HepG2 (cell line): Measurements from ENCODE around the gene TOR1AIP1. TPM values are rescaled to one million over a fixed set of nuclear protein-coding genes. Genes with fewer than 3 reads are reported as not detected.

Experiments used
- AGO1 ChIP-seq: fragments of 200-400 bp; formaldehyde crosslinking; IDR thresholded peaks from 2 replicates; pipeline ENCODE4 v1.6.1; 2017; ENCODE audit warnings: mild to moderate bottlenecking, low read depth, low read length, moderate library complexity; ENCODE audit not compliant: poor library complexity, severe bottlenecking
- HIVEP1 ChIP-seq: sonication (generic); formaldehyde crosslinking; IDR thresholded peaks from 2 replicates; pipeline ENCODE4 v1.4.0; 2020; ENCODE audit warnings: mild to moderate bottlenecking, missing genetic modification reagents
- ISL2 ChIP-seq: sonication (generic); formaldehyde crosslinking; IDR thresholded peaks from 2 replicates; pipeline ENCODE4 v1.5.0; 2020; ENCODE audit warnings: missing genetic modification reagents
- MAFF ChIP-seq: IDR thresholded peaks from 2 replicates; pipeline ENCODE4 v1.6.1; 2011; ENCODE audit warnings: low read depth, low read length, improper control_type of control experiment
- NFRKB ChIP-seq: fragments of 450-650 bp; IDR thresholded peaks from 2 replicates; pipeline ENCODE4 v1.6.1; 2017
- RORA ChIP-seq: sonication (generic); formaldehyde crosslinking; IDR thresholded peaks from 2 replicates; pipeline ENCODE4 v1.5.0; 2020; ENCODE audit warnings: mild to moderate bottlenecking, missing genetic modification reagents, moderate library complexity
- STAT5B ChIP-seq: sonication (generic); formaldehyde crosslinking; IDR thresholded peaks from 2 replicates; pipeline ENCODE4 v1.4.0; 2020; ENCODE audit warnings: missing genetic modification reagents
- U2AF2 ChIP-seq: fragments of 200-400 bp; formaldehyde crosslinking; IDR thresholded peaks from 2 replicates; pipeline ENCODE4 v1.6.1; 2017; ENCODE audit warnings: low read depth, mild to moderate bottlenecking, low read length
- ZBTB21 ChIP-seq: sonication (generic); formaldehyde crosslinking; IDR thresholded peaks from 2 replicates; pipeline ENCODE4 v1.4.0; 2020; ENCODE audit warnings: missing genetic modification reagents
- ZC3H13 ChIP-seq: sonication (generic); formaldehyde crosslinking; IDR thresholded peaks from 2 replicates; pipeline ENCODE4 v1.8.1; 2023; ENCODE audit warnings: mild to moderate bottlenecking, missing genetic modification reagents, moderate library complexity
- ZNF367 ChIP-seq: sonication (generic); formaldehyde crosslinking; IDR thresholded peaks from 2 replicates; pipeline ENCODE4 v1.4.0; 2020; ENCODE audit warnings: missing genetic modification reagents, borderline replicate concordance
- ZNF382 ChIP-seq: sonication (generic); formaldehyde crosslinking; IDR thresholded peaks from 2 replicates; pipeline ENCODE4 v1.5.0; 2020; ENCODE audit warnings: missing genetic modification reagents, mild to moderate bottlenecking, borderline replicate concordance
- ZNF431 ChIP-seq: sonication (generic); formaldehyde crosslinking; IDR thresholded peaks from 2 replicates; pipeline ENCODE4 v1.9.0; 2022; ENCODE audit warnings: missing genetic modification reagents, low read depth, mild to moderate bottlenecking, borderline replicate concordance
- ZNF598 ChIP-seq: sonication (generic); formaldehyde crosslinking; IDR thresholded peaks from 2 replicates; pipeline ENCODE4 v1.5.1; 2020; ENCODE audit warnings: mild to moderate bottlenecking, missing genetic modification reagents, borderline replicate concordance
- ZNF788 ChIP-seq: sonication (generic); formaldehyde crosslinking; IDR thresholded peaks from 2 replicates; pipeline ENCODE4 v1.5.0; 2020; ENCODE audit warnings: mild to moderate bottlenecking, missing genetic modification reagents, borderline replicate concordance
- ZSCAN12 ChIP-seq: sonication (generic); formaldehyde crosslinking; IDR thresholded peaks from 2 replicates; pipeline ENCODE4 v1.9.0; 2021; ENCODE audit warnings: mild to moderate bottlenecking, missing genetic modification reagents
- polyA plus RNA-seq, 8 experiments: library from polyadenylated mRNA; depleted of rRNA in 3 of 8; stranded (reverse) in 7 of 8; unstranded in 1 of 8; fragments of >200 nt; fragmentation: Illumina TruSeq in 4 of 8; extraction: Trizol in 4 of 8; gene quantifications; 2 replicates each; pipeline versions ENCODE4 v1.2.1 to v1.2.3, GENCODE V29; 2011 to 2016; ENCODE audit warnings: low read depth in 4 of 8, missing spikeins in 1 of 8, mixed read lengths in 1 of 8; ENCODE audit not compliant: insufficient read depth in 1 of 8
- total RNA-seq, 5 experiments: library from RNA; depleted of rRNA; stranded (reverse); fragments of >200 nt; fragmentation: Illumina TruSeq; extraction: Trizol; gene quantifications; 2 replicates each; pipeline ENCODE4 v1.2.3, GENCODE V29; 2016; ENCODE audit warnings: low read depth in 1 of 5
- TF ChIP-seq, protein P1 (sequence below): IDR thresholded peaks from 2 replicates; pipeline ENCODE4 v1.6.1; 2016; ENCODE audit warnings: mild to moderate bottlenecking, missing biosample characterization, missing genetic modification reagents
- TF ChIP-seq, protein P2 (sequence below): sonication (generic); formaldehyde crosslinking; IDR thresholded peaks from 2 replicates; pipeline ENCODE4 v1.4.0; 2020; ENCODE audit warnings: low read depth, mild to moderate bottlenecking, missing genetic modification reagents
- TF ChIP-seq, protein P3 (sequence below): sonication (generic); formaldehyde crosslinking; IDR thresholded peaks from 2 replicates; pipeline ENCODE4 v1.4.0; 2020; ENCODE audit warnings: mild to moderate bottlenecking, missing genetic modification reagents
- TF ChIP-seq, protein P4 (sequence below): sonication (generic); formaldehyde crosslinking; IDR thresholded peaks from 2 replicates; pipeline ENCODE4 v1.9.0; 2021; ENCODE audit warnings: mild to moderate bottlenecking, missing genetic modification reagents

The TOR1AIP1 gene
- total and polyA plus RNA-seq, 2 of the 13 experiments (the other 11 are each of a cell fraction or from before 2014, with no cell fraction given): 15.6 to 29.0 TPM

DNA sequence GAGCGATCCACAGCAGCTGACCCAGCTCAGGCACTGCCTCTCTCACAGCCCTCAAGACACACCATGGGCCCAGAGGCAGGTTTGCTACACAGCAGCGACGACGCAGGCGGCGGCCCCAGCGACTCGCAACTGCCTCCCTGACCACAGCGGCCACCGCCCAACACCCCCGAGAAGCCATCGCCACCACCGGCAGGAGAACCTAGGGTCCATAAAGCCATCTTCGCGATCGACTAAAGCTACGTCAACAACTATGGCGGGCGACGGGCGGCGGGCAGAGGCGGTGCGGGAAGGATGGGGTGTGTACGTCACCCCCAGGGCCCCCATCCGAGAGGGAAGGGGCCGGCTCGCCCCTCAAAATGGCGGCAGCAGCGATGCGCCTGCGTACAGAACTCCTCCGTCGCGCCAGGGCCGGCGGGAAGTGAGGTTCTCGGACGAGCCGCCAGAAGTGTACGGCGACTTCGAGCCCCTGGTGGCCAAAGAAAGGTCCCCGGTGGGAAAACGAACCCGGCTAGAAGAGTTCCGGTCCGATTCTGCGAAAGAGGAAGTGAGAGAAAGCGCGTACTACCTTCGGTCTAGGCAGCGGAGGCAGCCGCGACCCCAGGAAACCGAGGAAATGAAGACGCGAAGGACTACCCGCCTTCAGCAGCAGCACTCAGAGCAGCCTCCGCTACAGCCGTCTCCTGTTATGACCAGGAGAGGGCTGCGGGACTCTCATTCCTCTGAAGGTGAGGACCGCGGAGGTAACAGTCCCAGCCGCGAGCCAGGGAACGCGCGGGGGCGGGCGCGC lies at the start of gene TOR1AIP1 (continued):
- TF ChIP-seq, protein P1, sequence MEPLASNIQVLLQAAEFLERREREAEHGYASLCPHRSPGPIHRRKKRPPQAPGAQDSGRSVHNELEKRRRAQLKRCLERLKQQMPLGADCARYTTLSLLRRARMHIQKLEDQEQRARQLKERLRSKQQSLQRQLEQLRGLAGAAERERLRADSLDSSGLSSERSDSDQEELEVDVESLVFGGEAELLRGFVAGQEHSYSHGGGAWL: no peak
- TF ChIP-seq, protein P2, sequence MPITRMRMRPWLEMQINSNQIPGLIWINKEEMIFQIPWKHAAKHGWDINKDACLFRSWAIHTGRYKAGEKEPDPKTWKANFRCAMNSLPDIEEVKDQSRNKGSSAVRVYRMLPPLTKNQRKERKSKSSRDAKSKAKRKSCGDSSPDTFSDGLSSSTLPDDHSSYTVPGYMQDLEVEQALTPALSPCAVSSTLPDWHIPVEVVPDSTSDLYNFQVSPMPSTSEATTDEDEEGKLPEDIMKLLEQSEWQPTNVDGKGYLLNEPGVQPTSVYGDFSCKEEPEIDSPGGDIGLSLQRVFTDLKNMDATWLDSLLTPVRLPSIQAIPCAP (CRISPR knock-in tag): peak; percentile 55; the same call in 1 of the 2 replicates
- peak; percentile 91 for TF ChIP-seq ZC3H13 (CRISPR knock-in tag)
- peak; percentile 92 for TF ChIP-seq ZBTB21 (CRISPR knock-in tag)
- peak; percentile 70 for TF ChIP-seq AGO1
- peak; percentile 81 for TF ChIP-seq ZNF431 (CRISPR knock-in tag)
- TF ChIP-seq, protein P3, sequence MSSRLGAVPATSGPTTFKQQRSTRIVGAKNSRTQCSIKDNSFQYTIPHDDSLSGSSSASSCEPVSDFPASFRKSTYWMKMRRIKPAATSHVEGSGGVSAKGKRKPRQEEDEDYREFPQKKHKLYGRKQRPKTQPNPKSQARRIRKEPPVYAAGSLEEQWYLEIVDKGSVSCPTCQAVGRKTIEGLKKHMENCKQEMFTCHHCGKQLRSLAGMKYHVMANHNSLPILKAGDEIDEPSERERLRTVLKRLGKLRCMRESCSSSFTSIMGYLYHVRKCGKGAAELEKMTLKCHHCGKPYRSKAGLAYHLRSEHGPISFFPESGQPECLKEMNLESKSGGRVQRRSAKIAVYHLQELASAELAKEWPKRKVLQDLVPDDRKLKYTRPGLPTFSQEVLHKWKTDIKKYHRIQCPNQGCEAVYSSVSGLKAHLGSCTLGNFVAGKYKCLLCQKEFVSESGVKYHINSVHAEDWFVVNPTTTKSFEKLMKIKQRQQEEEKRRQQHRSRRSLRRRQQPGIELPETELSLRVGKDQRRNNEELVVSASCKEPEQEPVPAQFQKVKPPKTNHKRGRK (CRISPR knock-in tag): no peak
- no peak; the same call in 1 of the 2 replicates for TF ChIP-seq HIVEP1
- no peak for TF ChIP-seq ZNF367 (CRISPR knock-in tag)
- TF ChIP-seq ZNF788 (CRISPR knock-in tag): peak; percentile 94
- TF ChIP-seq STAT5B (CRISPR knock-in tag): no peak
- TF ChIP-seq U2AF2: 0 out of 2 replicates have a peak, but pooled peaks have one; percentile 53
- TF ChIP-seq ZNF382 (CRISPR knock-in tag): no peak
- TF ChIP-seq, protein P4, sequence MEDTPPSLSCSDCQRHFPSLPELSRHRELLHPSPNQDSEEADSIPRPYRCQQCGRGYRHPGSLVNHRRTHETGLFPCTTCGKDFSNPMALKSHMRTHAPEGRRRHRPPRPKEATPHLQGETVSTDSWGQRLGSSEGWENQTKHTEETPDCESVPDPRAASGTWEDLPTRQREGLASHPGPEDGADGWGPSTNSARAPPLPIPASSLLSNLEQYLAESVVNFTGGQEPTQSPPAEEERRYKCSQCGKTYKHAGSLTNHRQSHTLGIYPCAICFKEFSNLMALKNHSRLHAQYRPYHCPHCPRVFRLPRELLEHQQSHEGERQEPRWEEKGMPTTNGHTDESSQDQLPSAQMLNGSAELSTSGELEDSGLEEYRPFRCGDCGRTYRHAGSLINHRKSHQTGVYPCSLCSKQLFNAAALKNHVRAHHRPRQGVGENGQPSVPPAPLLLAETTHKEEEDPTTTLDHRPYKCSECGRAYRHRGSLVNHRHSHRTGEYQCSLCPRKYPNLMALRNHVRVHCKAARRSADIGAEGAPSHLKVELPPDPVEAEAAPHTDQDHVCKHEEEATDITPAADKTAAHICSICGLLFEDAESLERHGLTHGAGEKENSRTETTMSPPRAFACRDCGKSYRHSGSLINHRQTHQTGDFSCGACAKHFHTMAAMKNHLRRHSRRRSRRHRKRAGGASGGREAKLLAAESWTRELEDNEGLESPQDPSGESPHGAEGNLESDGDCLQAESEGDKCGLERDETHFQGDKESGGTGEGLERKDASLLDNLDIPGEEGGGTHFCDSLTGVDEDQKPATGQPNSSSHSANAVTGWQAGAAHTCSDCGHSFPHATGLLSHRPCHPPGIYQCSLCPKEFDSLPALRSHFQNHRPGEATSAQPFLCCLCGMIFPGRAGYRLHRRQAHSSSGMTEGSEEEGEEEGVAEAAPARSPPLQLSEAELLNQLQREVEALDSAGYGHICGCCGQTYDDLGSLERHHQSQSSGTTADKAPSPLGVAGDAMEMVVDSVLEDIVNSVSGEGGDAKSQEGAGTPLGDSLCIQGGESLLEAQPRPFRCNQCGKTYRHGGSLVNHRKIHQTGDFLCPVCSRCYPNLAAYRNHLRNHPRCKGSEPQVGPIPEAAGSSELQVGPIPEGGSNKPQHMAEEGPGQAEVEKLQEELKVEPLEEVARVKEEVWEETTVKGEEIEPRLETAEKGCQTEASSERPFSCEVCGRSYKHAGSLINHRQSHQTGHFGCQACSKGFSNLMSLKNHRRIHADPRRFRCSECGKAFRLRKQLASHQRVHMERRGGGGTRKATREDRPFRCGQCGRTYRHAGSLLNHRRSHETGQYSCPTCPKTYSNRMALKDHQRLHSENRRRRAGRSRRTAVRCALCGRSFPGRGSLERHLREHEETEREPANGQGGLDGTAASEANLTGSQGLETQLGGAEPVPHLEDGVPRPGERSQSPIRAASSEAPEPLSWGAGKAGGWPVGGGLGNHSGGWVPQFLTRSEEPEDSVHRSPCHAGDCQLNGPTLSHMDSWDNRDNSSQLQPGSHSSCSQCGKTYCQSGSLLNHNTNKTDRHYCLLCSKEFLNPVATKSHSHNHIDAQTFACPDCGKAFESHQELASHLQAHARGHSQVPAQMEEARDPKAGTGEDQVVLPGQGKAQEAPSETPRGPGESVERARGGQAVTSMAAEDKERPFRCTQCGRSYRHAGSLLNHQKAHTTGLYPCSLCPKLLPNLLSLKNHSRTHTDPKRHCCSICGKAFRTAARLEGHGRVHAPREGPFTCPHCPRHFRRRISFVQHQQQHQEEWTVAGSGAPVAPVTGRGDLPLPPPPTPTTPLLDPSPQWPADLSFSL (CRISPR knock-in tag): no peak
- no peak for TF ChIP-seq RORA (CRISPR knock-in tag)
- peak; percentile 64; the same call in 1 of the 2 replicates for TF ChIP-seq NFRKB
- TF ChIP-seq ZNF598 (CRISPR knock-in tag): peak; percentile 95
- TF ChIP-seq ZSCAN12 (CRISPR knock-in tag): peak; percentile 42; the same call in 1 of the 2 replicates
- TF ChIP-seq MAFF: no peak
- TF ChIP-seq ISL2 (CRISPR knock-in tag): peak; percentile 84
